Anterior cingulate cortex (tissue), 58 donors: Measurements from ENCODE around the gene SLC45A3.

Source experiments
- DNase-seq, 58 donors: peaks; one replicate each; lab custom pipeline; 2025; lab: John Stamatoyannopoulos, UW

The SLC45A3 gene

GRCh38 chr1:205701891-205702290 lies 21.6 kb upstream of the SLC45A3 start:
- no peak for DNase-seq

GRCh38 chr1:205701420-205701819 lies 21.1 kb upstream of the SLC45A3 start:
- no peak for DNase-seq

- peak in 15 of 58 donors; percentile 17 to 52 (median 28) for DNase-seq
These were observed 20.6 kb upstream of the SLC45A3 start for GRCh38 chr1:205700865-205701401.

DNA sequence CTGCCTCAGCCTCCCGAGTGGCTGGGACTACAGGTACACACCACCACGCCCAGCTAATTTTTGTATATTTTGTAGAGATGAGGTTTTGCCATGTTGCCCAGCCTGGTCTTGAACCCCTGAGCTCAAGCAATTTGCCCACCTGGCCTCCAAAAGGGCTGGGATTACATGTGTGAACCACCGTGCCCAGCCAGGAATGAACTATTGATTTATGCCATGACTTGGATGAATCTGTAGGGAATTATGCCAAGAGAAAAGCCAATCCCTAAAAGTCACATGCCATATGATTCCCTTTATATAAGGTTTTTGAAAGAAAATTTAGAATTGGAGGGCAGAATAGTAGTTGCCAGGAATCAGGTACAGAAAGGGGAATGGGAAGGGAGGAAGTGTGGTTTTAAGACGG lies 19.1 kb upstream of the SLC45A3 start:
- no peak for DNase-seq

GRCh38 chr1:205698921-205699320 lies 18.6 kb upstream of the SLC45A3 start:
- no peak for DNase-seq

GRCh38 chr1:205693421-205693991 lies 13.2 kb upstream of the SLC45A3 start:
- DNase-seq = peak in 2 of 58 donors; percentile 16 to 35

DNA sequence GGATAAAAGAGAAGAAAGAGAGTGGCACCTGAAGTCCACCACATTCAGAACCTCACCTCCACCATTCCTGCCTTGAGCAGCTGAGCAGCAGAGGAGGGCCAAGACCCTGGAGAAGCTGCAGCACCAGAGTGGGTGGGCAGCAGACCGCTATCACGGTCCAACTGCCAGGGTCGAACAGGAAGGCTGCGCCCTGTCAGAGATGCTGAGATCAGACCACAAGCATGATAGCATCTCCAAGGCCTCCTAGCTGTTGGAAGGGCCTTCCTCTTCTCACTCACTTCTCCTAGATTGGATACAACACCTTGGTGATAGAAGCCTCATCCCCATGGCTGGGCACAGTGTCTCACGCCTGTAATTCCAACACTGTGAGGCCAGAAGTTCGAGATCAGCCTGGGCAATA lies 12.1 kb upstream of the SLC45A3 start:
- DNase-seq = no peak

DNA sequence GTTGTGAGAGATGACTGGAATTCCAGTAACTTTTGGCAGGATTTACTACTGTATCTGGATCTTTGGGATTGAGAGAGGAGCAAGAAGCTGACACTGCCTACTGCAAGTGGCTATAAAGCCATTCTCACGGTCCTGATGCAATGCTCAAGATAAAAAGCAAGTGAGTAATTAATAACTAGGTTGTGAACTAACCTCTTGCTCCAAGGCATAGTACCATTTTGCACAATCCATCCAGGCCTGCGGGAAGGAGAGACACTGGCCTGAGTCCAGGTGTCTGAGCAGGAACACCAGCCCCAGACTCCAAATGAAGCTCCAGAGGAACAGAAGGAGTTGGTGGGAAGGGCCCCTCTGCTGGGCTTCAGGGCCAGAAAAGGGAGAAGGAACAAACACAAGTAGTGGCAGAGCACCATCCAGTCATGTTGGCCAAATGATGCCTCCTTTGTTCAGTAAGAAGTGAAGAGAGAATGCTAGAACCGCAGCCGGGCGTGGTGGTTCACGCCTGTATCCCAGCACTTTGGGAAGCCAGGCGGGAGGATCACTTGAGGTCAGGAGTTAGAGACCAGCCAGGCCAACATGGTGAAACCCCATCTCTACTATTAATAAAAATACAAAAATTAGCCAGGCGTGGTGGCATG lies 9.9 kb upstream of the SLC45A3 start:
- no peak for DNase-seq

- DNase-seq = no peak
These were observed 9.2 kb upstream of the SLC45A3 start for GRCh38 chr1:205689479-205689878.

DNA sequence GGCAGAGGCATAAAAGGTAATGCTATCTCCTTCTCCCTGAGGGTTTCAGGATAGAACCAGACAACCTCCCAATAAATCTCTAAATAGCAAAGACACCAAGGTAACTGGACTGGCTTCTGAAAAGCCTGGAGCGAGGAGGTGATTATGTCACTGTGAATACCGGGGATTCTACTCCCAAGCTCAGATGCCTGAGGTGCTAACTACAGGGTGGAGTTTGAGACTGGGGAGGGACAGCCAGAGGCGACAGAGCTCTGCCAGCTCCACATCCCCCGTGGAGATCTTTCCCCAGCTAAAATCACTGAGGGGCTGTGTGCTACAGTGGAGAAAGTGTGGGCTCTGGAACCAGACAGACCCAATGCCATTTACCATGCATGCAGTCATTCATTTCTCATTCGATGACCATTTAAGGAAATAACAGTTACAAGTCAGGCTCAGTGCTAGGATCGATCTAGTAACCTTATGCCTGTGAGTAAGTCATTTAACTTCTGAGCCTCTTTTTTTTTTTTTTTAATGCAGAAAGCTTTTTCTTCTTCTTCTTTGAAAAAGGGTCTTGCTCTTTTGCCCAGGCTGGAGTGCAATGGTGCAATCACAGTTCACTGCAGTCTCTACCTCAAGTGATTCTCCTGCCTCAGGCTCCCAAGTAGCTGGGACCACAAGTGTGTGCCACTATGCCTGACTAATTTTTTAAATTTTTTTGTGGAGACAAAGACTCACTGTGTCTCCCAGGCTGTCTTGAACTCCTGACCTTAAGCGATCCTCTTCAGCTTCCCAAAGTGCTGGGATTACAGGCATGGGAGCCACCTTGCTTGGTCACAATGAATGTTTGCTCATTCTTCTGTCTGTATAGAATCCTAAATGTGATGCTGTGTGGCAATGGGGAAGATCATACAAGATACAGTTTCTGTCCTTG lies 8.1 kb upstream of the SLC45A3 start:
- no peak for DNase-seq

DNA sequence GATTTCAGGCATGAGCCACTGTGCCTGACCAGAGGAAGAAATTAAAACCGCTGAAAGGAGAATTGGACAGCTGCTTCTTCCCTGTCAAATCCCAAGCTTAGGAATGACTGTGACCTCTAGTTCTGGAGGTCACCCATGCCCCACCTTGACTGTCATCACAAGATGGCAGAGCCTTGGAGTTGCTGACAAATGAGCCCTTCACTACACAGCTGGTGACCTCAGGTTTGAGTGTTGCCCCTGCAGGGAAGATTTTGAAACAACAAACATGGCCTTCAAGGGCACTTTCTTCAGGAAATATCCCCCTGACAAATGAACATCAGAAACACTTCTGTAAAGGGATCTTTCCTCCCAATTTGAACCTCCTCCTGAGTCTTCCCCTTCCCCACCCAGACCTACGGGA lies 6.9 kb upstream of the SLC45A3 start:
- DNase-seq = no peak

DNA sequence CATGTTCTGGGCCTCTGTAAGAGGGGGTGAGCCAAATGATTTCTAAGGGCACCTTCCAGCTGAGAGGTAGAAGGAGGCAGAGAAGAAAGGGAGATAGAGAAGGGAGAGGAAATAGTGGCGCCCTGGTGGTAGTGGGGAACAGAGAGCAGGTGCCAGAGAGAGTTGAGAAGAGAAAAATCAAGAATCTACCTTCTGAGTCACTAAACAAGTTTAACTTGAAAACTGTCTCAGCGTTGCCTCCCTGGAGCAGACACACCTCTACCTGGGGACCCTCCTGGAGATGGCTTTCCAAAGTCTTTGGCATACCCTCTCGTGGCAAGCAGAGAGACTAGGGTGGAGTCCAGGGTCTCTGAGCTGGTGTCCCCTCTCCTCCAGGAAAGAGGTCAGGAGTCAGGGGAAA lies 1.1 kb upstream of the SLC45A3 start:
- DNase-seq = no peak

GRCh38 chr1:205678286-205679111 lies 1.8 kb downstream of the SLC45A3 start:
- no peak for DNase-seq

- peak in 1 of 58 donors; percentile 58 for DNase-seq
These were observed 3.1 kb downstream of the SLC45A3 start for GRCh38 chr1:205677167-205677566.

DNA sequence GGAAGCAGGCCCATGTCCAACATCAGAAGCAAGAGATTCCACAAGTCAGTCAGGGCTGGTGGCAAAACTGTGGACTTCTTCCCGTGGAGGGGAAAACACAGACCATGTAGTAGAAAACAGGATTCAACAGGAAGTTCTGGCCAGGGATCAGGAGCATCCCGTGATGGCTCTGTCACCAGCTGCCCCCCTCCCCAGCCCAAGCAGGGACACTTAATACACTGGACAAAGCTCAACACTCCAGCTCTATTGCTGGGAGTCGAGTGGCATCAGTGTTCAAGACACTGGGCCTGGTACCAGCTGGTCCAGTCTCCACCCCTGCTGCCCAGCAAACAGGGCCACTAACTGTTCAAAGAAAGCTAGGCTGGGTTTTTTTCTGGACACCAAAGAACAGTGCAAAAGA lies 3.7 kb downstream of the SLC45A3 start:
- peak in 51 of 58 donors; percentile 16 to 94 (median 70) for DNase-seq

GRCh38 chr1:205676002-205676401 lies 4.3 kb downstream of the SLC45A3 start:
- peak in 1 of 58 donors; percentile 17 for DNase-seq

GRCh38 chr1:205675247-205675646 lies 5.1 kb downstream of the SLC45A3 start:
- no peak for DNase-seq

- DNase-seq = no peak
These were observed 7.3 kb downstream of the SLC45A3 start for GRCh38 chr1:205672970-205673369.

- DNase-seq = no peak
These were observed 7.9 kb downstream of the SLC45A3 start for GRCh38 chr1:205672395-205672889.
